GM12865 (cell line): ENCODE data around the gene SIPA1.

Experiments
- DNase-seq: peaks from one replicate; pipeline ENCODE4 v3.0.0; 2010; ENCODE audit warnings: low read depth
- H3K4me3 ChIP-seq: 2 replicates; pipeline ENCODE4 v1.5.1; 2011; ENCODE audit warnings: mild to moderate bottlenecking, low read depth, low read length, control low read depth
- TF ChIP-seq, protein P1 (sequence below): IDR thresholded peaks from 2 replicates; pipeline ENCODE4 v1.5.1; 2011; ENCODE audit warnings: low read length, control low read depth, low read depth, inconsistent platforms; ENCODE audit not compliant: insufficient read depth; ENCODE audit errors: missing control alignments

Gene SIPA1

GRCh38 chr11:65615229-65615949 is 22.5 kb upstream of the SIPA1 start, which contains the start of gene PCNX3:
Gene PCNX3 (plus strand): TSS chr11:65615776. CDS start chr11:65616312, 536 bp downstream.
- peak; percentile 100 for DNase-seq
- peak within 1 kb of the TSS; percentile 82 for H3K4me3 ChIP-seq
- TF ChIP-seq, protein P1, sequence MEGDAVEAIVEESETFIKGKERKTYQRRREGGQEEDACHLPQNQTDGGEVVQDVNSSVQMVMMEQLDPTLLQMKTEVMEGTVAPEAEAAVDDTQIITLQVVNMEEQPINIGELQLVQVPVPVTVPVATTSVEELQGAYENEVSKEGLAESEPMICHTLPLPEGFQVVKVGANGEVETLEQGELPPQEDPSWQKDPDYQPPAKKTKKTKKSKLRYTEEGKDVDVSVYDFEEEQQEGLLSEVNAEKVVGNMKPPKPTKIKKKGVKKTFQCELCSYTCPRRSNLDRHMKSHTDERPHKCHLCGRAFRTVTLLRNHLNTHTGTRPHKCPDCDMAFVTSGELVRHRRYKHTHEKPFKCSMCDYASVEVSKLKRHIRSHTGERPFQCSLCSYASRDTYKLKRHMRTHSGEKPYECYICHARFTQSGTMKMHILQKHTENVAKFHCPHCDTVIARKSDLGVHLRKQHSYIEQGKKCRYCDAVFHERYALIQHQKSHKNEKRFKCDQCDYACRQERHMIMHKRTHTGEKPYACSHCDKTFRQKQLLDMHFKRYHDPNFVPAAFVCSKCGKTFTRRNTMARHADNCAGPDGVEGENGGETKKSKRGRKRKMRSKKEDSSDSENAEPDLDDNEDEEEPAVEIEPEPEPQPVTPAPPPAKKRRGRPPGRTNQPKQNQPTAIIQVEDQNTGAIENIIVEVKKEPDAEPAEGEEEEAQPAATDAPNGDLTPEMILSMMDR, result no peak

- peak overlapping the region; percentile 71 for H3K4me3 ChIP-seq
- DNase-seq, result peak; percentile 66
- TF ChIP-seq, protein P1, result no peak
Observed at GRCh38 chr11:65615950-65616574, 21.8 kb upstream of the SIPA1 start.

GRCh38 chr11:65616575-65617001 is 21.3 kb upstream of the SIPA1 start:
- H3K4me3 ChIP-seq, result peak overlapping the region; percentile 71
- peak; percentile 37 for DNase-seq
- TF ChIP-seq, protein P1, result no peak

DNA sequence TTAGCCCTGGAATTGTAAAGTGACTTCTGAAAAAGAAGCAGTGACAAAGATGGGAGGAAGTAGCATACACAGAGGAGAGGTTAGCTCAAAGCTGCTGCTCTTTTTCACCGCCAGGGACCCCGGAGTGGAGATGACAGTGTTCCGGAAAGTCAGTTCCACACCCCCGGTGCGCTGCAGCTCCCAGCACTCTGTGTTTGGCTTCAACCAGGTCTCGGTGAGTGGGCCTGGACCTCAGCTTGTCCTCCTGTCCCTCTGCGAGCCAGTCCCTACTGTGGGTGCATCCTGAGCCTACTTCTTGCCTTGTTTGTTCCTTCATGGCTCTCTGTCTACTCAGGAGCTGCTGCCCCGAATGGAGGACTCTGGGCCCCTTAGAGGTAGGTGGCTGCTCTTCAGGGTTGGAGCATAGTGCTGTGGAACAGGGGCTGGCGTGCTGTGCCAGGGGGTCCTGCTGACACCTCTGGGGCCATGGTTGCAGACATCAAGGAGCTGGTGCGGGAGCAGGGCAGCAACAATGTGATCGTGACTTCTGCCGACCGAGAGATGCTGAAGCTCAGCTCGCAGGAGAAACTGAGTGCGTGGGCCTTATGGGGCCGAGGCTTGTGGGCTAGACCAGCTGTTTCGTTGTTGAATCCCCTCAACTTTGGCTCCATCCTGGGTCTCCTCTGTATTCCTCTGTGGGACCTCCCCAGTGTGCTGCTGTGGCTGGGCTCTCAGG is 20.6 kb upstream of the SIPA1 start:
- no peak for DNase-seq
- TF ChIP-seq, protein P1, result no peak
- H3K4me3 ChIP-seq, result peak overlapping the region; percentile 71

GRCh38 chr11:65617990-65618751 is 19.7 kb upstream of the SIPA1 start:
- no peak for DNase-seq
- TF ChIP-seq, protein P1, result no peak
- H3K4me3 ChIP-seq, result no peak overlapping the region

DNA sequence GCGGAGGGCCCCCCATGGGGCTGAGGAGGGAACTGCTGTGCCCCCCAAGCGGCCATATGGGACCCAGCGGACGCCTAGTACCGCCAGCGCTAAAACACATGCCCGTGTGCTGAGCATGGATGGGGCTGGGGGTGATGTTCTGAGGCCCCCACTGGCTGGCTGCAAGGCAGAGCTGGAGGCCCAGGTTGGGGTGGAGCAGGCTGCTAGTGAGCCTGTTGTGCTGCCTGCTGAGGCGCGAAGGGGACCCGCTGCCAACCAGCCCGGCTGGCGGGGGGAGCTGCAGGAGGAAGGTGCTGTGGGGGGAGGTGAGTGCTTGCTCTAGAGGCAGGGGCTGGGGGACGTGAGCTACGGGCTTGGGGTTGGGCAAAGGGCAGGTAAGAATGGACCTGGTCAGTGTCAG is 19.1 kb upstream of the SIPA1 start:
- TF ChIP-seq, protein P1, result no peak
- no peak for DNase-seq

More for the DNA sequence above, 19.1 kb upstream of the SIPA1 start:
- H3K4me3 ChIP-seq, result no peak overlapping the region
